ENCODE data around the gene ANKRD30A.
"Not testable (repeated sequence)": the region's sequence is repeated elsewhere in the genome, so short reads cannot be mapped to it uniquely, and the experiment has no call there.

The ANKRD30A gene

DNA sequence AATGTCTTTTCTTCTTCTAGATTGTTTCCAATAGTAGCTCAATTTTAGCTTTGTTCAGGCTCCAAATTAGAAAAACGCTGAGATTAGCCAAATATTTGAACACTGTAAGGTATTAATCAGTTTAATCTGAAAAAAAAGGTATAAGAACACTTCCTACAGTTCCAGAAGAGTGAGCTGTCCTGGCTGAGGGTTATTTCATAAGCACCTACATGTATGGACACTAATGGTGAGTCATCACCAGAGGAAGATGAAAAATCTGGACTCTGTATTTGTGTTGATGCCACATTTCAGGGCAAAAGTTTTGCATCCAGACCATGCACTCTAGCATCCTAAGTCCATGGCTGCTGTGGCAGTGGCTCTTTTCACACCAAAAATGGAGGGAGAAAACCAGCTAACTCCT is 189.5 kb downstream of the ANKRD30A start:
- TF ChIP-seq ZFX (IDR thresholded peaks at IDR 0.05; ENCODE audit: borderline replicate concordance): no peak
- TF ChIP-seq, protein P1, sequence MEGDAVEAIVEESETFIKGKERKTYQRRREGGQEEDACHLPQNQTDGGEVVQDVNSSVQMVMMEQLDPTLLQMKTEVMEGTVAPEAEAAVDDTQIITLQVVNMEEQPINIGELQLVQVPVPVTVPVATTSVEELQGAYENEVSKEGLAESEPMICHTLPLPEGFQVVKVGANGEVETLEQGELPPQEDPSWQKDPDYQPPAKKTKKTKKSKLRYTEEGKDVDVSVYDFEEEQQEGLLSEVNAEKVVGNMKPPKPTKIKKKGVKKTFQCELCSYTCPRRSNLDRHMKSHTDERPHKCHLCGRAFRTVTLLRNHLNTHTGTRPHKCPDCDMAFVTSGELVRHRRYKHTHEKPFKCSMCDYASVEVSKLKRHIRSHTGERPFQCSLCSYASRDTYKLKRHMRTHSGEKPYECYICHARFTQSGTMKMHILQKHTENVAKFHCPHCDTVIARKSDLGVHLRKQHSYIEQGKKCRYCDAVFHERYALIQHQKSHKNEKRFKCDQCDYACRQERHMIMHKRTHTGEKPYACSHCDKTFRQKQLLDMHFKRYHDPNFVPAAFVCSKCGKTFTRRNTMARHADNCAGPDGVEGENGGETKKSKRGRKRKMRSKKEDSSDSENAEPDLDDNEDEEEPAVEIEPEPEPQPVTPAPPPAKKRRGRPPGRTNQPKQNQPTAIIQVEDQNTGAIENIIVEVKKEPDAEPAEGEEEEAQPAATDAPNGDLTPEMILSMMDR (IDR thresholded peaks at IDR 0.05): no peak
- H3K27ac ChIP-seq: no peak overlapping the region

DNA sequence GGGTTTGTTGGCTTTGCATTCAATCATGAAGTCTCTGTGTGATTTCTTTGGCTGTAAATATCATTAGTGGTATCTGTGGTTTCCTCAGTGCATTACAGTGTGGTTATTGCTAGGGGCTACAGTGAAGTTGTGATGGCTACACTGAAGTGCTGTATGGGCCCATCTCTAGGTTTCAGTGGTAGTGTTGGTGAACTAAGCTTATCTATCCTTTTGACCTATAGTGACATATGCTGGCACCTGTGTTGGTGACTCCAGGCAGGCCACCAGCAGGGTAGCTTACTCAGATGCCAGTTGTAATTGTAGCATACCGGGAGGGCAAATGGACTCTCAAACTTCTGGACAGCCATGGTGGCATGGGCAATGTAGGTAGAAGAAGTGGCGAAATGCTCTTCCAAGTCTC is 219.0 kb downstream of the ANKRD30A start:
- H3K27ac ChIP-seq: no peak overlapping the region
- TF ChIP-seq, protein P1 (IDR thresholded peaks at IDR 0.05): no peak
- no peak for TF ChIP-seq ZFX (IDR thresholded peaks at IDR 0.05; ENCODE audit: borderline replicate concordance)

DNA sequence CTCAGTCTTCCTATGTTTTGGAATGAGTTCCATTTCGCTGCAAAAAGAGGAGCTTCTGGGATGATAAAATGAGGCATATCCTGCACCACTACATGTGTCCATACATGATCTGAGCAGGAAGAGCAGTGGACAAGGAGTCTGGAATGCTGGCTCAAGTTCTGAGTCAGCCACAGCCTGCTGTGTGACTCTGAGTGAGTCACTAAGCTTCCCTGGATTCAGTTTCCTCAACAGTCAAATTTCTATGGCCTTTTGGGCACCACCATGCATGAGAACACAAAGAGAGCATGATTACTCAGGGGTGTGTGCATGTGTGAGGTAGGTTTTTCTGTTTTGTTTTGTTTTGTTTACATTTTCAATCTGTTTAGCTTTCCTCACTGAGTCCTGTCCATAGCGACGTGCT is 254.6 kb downstream of the ANKRD30A start:
- TF ChIP-seq, protein P1 (IDR thresholded peaks at IDR 0.05): no peak
- no peak for TF ChIP-seq ZFX (IDR thresholded peaks at IDR 0.05; ENCODE audit: borderline replicate concordance)
- H3K27ac ChIP-seq: no peak overlapping the region

DNA sequence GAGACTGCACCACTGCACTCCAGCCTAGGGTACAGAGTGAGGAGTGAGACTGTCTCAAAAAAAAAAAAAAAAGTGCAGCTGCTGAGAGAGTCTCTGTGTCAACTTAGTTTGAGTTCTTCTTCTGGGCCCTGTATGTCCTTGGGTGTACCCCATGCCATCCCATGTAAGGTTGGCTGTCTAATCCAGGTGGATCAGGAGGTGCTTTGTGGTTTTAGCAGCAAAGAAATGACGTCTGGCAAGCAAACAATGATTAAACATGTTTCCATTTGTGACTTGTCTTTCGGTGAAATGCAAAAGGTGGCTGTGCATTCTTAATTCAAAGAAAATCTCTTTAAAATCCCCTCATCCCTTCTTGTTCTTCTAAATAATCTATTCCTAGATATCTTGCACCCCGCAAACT is 255.9 kb downstream of the ANKRD30A start:
- H3K27ac ChIP-seq: no peak overlapping the region
- TF ChIP-seq, protein P1 (IDR thresholded peaks at IDR 0.05): no peak
- TF ChIP-seq ZFX (IDR thresholded peaks at IDR 0.05; ENCODE audit: borderline replicate concordance): no peak

DNA sequence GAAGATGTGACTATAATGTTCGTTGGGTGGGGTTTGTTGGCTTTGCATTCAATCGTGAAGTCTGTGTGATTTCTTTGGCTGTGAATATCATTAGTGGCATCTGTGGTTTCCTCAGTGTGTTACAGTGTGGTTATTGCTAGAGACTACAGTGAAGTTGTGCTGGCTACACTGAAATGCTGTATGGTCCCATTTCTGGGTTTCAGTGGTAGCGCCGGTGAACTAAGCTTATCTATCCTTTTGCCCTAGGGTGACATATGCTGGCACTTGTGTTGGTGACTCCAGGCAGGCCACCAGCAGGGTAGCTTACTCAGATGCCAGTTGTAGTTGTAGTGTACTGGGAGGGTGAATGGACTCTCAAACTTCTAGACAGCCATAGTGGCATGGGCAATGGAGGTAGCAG is 259.5 kb downstream of the ANKRD30A start:
- TF ChIP-seq, protein P1 (IDR thresholded peaks at IDR 0.05): no peak
- TF ChIP-seq ZFX (IDR thresholded peaks at IDR 0.05; ENCODE audit: borderline replicate concordance): no peak
- no peak overlapping the region for H3K27ac ChIP-seq

DNA sequence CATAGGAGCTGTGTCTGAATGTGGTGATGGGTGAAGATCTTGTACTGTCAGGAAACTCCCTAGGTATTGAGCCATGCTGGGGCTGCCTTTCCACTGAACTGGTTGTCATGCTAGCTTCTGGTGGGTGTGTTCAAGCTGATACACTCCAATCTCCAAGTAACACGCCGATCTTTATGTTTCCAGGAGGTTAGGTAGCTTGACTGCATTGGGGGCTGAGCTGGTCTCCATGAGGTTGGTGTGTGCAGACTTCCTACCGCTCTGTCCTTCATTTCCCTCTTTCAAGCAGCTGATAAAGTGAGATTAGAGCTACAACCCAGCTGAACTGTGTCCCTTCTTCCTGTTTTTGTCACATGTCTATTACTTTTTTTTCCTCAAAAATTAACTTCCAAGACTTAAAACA is 265.5 kb downstream of the ANKRD30A start:
- no peak for TF ChIP-seq ZFX (IDR thresholded peaks at IDR 0.05; ENCODE audit: borderline replicate concordance)
- TF ChIP-seq, protein P1 (IDR thresholded peaks at IDR 0.05): no peak
- H3K27ac ChIP-seq: no peak overlapping the region

DNA sequence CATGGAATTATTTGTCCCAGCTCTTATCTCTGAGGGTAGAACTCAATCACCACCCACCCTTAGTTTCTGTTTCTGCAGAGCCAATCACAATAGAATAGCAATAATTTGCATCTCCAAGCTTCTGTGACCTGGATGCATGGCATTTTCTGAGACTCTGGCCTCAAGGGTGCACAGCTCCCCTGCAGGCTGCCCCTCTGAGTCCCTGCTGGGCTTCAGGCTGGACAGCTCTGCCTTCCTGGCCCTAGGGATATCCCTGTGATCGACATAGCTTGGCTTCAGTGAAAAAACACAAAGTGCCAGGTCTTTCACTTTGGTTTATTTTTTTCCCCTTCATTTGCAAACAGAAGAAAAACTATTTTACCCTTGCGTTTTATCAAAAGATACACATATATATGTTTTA is 275.4 kb downstream of the ANKRD30A start:
- not testable (repeated sequence) for H3K27ac ChIP-seq

DNA sequence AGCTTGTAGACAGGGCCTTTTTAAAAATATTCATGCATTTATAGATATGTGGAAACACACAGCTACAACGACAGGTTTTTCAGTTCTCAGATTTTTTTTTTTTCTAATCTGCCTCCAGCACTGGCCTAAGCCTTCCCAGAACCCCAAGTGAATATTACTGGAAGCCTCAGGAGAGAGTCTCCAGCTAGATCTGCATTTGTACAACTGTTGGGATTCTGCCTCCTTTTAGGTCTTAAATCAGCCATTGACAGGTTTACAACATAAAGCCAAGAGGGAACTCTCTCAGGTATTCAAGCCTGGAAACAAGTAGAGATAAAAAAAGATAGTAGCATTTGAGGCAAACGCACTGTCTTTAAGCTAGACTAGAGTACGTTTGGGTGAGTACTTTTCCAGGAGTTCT is 275.8 kb downstream of the ANKRD30A start:
- TF ChIP-seq, protein P1 (IDR thresholded peaks at IDR 0.05): no peak
- TF ChIP-seq ZFX (IDR thresholded peaks at IDR 0.05; ENCODE audit: borderline replicate concordance): no peak
- H3K27ac ChIP-seq: no peak overlapping the region
